ENCODE measurements around the gene ESR2.
"Not testable (repeated sequence)": the region's sequence is repeated elsewhere in the genome, so short reads cannot be mapped to it uniquely, and the experiment has no call there.

ESR2 gene

DNA sequence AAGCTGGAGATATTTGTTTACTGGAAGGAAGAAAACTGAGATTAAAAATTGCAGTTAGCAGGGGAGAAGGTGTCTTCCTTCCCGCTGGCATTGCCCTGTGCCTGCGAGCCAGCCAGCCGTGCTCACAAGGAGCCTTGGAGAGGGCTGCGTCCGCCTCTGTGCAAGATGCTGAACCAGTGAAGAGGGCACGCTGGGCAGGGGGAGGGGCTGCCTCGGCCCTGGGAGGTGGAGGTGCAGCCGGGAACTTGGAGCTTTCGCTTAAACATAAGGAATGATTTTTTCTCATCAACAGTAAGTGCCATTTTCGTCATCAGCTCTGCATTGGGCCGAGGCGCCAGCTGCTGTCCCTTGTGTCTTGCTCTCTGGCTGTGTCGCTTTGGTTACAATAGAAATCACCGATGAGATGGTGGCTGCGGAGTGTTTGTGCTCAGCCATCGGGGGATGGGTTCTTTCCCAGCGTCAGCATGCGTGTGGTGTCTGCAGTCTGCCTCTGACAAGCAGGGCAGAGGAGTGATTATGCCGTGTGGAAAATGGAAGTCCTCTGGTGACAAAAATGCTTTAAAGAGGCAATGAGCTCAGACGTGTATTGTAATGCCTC lies 97.3 kb downstream of the ESR2 start:
- no peak for DNase-seq (ENCODE audit: low read depth)

GRCh38 chr14:64196056-64196455 lies 98.1 kb downstream of the ESR2 start:
- no peak for DNase-seq (ENCODE audit: low read depth)

DNA sequence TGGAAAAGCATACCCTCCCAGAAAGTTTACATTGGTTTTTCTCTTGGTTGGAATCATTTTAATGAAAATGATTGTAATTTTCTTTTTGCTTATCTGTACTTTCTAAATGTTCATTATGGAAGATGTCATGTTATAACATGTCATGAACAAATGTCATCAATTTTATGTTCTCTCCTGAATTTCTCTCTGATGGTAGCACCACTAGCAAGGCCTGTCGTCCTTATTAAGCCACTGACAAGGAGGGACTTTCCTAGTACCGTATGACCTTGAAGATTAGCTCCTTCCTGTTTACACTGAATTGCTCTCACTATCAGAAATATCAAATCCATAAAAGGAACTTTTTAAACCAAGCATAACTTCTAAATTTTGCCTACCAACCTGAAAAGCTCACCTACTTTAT lies 99.0 kb downstream of the ESR2 start:
- no peak for DNase-seq (ENCODE audit: low read depth)

GRCh38 chr14:64194404-64194803 lies 99.8 kb downstream of the ESR2 start:
- no peak for DNase-seq (ENCODE audit: low read depth)

DNA sequence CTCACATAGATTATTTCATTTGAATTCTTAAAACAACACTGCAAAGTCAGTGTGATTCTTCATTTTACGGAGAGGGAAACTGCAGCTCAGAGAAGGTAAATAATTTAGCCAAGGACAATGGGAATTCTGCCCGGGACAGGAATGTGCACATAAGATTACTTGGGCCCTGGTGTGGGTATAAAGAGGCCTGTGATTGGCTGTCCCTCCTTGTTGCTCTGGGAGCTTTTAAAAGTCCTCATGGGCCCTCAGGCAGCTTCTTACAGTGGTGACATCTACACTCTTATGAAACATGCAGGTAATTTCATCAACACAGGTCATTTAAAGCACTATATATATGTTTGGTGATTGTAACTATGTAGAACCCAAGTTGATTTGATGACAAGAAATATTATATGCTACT lies 100.3 kb downstream of the ESR2 start:
- no peak for DNase-seq (ENCODE audit: low read depth)

DNA sequence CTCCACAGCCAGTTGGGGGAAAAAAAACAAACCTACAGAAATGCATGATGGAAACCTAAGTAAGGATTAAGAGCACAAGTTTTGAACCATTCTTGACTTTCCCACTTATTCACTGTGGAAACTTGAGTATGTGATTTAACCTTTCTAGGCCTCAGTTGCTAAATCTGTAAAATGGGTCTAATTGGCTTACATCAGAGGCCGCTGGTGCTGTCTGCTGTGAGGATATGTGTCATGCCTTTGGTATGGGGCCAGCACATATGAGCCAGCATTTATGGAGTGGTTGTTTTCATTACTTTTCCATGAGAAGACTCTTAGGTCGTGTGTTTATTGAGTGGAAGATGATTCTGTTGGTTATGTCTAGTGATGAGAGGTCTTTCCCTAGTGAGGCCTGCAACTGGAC lies 102.4 kb downstream of the ESR2 start:
- no peak for DNase-seq (ENCODE audit: low read depth)

DNA sequence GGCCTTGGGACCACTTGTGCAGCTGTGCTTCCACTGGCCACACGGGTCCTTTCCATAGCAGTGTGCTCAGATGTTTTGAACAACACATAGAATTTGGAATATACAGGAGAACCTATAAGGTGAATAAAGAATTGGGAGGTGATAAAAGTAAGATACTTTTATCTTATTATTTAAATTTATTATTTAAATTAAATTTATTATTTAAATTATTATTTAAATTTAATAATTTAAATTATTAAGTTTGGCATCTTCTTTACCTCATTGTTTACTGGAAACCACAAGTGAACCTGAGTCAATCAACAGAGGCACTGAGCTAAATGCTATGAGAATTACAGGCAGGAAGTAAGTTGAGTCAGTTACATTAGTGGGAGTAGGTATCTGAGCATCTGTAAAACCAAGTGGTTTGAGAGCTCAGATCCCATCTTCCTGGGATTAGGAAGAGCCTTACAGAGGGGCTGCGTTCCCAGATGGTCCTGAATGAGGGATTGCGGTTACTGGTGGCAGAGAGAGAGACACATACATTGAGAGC lies 103.1 kb downstream of the ESR2 start:
- no peak for DNase-seq (ENCODE audit: low read depth)

GRCh38 chr14:64187331-64187730 lies 106.8 kb downstream of the ESR2 start:
- DNase-seq (ENCODE audit: low read depth), result no peak

- no peak for DNase-seq (ENCODE audit: low read depth)
Measured at GRCh38 chr14:64186231-64187129, 107.7 kb downstream of the ESR2 start.

GRCh38 chr14:64185184-64185583 lies 109.0 kb downstream of the ESR2 start:
- no peak for DNase-seq (ENCODE audit: low read depth)

DNA sequence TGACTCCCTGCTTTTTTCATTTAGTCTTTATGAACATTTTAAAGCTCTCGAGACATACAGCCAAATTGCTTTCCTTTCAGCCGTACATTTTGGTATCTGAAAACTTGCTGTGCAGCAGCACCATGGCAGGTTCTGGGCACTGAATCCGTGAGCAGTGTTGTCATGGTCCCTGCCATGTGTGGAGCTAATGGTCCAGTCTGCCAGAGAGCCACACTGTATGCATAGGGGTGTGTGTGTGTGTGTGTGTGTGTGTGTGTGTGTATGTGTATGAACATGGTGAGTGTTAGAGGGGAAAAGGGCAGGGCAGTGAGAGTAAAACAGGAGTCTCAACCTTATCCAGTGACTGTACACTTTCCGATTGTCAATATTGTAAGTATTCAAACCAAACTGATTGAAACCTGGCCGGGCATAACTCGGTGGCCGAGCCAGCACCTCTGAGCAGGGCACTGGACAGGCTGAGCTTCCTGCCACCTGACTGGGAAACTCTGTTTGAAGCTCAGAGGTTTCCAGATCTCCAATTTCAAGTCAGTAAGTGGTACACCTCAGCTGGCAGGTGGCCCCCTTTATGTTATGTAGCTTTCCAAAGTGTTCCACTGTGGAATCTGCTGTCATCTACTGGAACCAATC lies 110.0 kb downstream of the ESR2 start:
- no peak for DNase-seq (ENCODE audit: low read depth)

DNA sequence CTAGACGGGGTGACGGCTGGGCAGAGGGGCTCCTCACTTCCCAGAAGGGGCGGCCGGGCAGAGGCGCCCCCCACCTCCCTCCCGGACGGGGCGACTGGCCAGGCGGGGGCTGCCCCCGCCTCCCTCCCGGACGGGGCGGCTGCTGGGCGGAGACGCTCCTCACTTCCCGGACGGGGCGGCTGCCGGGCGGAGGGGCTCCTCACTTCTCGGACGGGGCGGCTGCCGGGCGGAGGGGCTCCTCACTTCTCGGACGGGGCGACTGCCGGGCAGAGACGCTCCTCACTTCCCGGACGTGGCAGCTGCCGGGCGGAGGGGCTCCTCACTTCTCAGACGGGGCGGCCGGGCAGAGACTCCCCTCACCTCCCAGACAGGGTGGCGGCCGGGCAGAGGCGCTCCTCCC lies 111.3 kb downstream of the ESR2 start:
- DNase-seq (ENCODE audit: low read depth), result not testable (repeated sequence)

GRCh38 chr14:64178814-64179213 lies 115.4 kb downstream of the ESR2 start:
- DNase-seq (ENCODE audit: low read depth), result no peak

DNA sequence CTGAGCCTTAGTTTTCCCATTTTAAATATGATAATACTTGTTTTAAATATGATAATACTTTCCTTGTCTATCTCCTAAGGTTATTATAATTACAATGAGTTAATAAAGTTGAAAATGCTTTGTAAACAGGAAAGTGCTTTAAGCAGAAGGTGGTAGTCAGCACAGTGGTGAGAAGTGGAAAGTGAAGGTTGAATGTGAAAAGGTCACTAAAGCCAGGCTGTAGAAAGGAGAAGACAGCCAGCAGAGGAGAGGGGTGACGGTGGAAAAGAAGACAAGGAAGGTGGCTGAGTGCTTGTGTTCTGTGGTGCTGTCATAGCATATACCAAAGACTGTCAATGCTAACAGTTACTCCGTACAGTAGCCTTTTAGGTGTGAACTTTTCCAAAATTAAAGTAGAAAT lies 117.8 kb downstream of the ESR2 start:
- no peak for DNase-seq (ENCODE audit: low read depth)

GRCh38 chr14:64174922-64175782 lies 119.0 kb downstream of the ESR2 start:
- DNase-seq (ENCODE audit: low read depth), result no peak

DNA sequence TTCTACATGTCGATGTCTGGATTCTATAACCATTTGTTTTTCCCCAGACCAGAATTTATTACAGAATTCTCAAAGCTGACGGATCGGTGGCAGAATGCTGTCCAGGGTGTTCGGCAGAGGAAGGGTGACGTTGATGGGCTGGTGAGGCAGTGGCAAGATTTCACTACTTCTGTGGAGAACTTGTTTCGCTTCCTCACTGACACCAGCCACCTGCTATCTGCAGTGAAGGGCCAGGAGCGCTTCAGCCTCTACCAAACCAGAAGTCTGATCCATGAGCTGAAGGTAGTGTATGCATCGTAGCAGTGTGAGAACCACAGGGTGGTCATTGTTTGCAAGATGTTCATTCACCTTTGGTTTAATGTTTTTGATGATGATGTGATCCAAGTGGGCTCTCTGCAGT lies 124.0 kb downstream of the ESR2 start:
- DNase-seq (ENCODE audit: low read depth), result no peak

- no peak for DNase-seq (ENCODE audit: low read depth)
Measured at GRCh38 chr14:64159588-64159987, 134.6 kb downstream of the ESR2 start.

DNA sequence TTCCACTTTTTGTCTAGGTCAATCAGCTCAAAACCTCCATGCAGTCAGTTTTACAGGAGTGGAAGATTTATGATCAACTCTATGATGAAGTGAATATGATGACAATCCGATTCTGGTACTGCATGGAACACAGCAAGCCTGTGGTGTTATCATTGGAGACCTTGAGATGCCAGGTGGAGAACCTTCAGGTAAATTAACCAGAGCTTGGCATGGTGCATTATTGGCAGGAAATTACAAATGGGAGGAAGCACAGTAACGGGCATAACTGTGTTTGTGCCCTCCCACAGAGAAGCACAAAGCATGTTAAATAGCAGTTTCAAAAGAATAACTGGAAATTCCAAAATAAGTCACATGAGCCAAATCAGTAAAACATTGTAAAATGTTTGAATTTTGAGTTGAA lies 135.6 kb downstream of the ESR2 start:
- no peak for DNase-seq (ENCODE audit: low read depth)

DNA sequence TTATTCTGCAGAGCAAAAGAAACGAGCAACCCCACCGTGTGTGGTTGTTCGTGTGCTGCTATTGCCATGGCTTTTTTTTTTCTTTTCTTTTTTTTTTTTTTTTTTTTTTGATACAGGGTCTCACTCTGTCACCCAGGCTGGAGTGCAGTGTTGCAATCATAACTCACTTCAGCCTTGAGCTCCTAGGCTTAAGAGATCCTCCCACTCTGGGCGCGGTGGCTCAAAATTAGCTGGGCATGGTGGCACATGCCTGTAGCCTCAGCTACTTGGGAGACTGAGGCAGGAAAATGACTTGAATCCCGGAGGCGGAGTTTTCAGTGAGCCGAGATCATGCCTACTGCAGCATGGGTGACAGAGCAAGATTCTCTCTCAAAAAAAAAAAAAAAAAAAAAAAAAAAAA lies 144.2 kb downstream of the ESR2 start:
- no peak for DNase-seq (ENCODE audit: low read depth)

GRCh38 chr14:64147126-64147790 lies 146.9 kb downstream of the ESR2 start:
- DNase-seq (ENCODE audit: low read depth), result no peak

DNA sequence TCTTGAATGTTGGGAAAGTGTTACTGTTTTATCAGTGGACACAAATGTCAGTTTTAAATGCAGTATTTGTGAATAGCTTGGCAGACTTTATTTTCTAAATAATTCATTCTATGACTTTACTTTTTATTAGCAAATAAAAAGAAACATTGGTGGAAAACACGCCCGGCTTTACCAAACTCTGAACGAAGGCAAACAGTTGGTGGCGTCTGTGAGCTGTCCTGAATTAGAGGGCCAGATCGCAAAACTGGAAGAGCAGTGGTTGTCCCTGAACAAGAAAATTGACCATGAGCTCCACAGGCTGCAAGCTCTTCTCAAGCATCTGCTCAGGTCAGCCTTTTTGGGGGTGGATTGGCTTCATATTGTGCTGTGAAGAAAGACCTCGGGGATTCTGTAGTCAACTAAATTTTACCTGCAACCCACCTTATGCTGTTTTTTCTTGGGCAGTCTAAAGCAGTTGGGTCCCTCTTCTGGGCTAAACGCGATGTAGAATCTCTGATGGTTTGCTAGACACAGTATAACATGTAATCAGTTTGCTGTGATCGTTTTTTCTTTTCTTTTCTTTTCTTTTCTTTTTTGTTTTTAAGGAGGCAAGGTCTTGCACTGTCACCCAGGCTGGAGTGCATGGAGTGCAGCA lies 156.4 kb downstream of the ESR2 start:
- no peak for DNase-seq (ENCODE audit: low read depth)

All from activated T-helper 1 cell treated with Interleukin-2 at 50 U/mL for 16 hours (primary cell).